GM21367 (cell line): ENCODE results near the gene WDFY1.
"Not testable (repeated sequence)": the region's sequence is repeated elsewhere in the genome, so short reads cannot be mapped to it uniquely, and the experiment has no call there.

Experiments
- ATAC-seq: cut with Tn5 transposase; IDR thresholded peaks from one replicate; pipeline ENCODE4 v1.9.1; 2021; ENCODE audit not compliant: unreplicated experiment

The WDFY1 gene

DNA sequence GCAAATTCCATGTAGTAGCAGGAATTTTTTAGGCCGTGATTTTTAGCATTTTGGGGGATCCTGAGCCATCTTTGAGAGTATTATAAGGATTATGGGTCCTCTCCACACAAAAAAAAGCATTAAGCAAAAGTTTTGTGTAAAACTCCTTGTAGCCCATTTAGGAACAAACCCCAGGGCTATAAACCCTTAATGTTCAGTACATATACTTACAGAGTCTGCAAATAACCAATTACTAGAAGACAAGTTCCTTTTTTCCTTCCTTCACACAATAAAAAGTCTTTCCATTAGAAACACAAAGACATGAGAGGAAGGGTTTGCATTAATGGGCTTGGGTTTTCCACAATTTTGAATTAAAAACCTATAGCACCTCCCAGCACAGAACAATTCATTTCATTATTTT, 44.6 kb downstream of the WDFY1 start:
- no peak for ATAC-seq

DNA sequence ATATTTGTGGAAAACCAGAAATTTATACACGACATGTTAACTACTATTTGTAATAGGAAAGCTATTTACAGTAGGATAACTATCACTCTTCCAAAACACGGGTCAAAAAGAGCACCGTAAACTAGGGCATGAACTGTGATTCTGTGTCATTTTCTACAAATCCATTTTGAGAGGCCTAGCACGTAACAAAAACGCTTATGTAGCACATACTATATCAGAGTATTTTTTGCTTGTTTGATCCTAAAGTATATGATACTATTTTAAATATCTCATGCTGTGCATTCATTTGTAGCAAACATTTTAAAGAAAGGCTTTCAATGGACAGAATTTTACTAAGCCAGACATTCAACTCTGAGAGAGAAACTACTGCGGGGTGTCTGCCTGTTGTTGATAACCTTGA, 45.1 kb downstream of the WDFY1 start:
- no peak for ATAC-seq

DNA sequence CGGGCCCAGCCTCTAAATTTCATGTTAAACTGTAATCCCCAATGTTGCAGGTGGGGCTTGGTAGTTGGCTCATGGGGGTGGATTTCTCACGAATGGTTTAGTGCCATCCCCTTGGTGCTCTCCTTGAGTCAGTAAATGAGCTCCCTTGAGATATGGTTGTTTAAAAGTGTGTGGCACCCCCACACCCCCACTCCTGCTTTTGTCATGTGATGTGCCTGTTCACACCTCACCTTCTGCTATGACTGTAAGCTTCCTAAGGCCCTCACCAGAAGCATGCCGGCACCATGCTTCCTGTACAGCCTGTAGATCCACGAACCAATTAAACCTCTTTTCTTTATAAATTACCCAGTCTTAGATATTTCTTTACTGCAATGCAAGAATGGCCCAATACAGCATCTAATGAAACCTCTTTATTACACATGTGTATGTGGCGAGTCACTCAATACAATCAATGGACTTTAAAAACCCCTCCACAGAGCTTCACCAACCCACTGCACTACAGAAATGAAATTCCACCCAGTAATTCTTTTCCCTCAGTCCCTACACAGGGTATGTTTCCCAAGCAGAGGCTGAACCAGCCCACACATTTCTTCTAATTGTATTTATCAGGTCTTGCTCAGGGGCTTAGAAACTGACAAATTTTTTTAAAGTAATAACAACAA, 47.3 kb downstream of the WDFY1 start:
- ATAC-seq, result no peak

DNA sequence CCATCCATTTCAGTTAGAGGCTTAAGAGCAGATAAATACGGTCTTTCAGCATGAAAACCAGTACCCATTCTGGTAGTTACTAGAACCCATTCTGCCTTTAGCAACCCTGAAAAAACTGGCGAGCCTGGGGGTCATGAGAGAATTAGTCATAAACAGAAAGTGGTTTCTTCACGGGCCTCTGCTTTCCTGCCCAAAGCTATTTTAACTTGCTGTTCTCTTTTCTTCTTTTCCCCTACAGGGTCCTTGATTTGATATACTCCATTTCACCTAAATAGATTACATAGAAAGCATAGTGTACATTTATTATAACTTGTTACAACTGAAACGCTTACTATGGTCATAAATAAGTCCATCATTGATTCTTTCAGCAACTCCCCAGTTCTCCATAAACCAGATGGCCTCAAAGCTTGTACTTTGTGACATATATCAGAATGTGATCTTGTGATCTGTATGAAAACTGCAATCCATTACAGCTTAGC, 48.3 kb downstream of the WDFY1 start:
- peak; percentile 61 for ATAC-seq

DNA sequence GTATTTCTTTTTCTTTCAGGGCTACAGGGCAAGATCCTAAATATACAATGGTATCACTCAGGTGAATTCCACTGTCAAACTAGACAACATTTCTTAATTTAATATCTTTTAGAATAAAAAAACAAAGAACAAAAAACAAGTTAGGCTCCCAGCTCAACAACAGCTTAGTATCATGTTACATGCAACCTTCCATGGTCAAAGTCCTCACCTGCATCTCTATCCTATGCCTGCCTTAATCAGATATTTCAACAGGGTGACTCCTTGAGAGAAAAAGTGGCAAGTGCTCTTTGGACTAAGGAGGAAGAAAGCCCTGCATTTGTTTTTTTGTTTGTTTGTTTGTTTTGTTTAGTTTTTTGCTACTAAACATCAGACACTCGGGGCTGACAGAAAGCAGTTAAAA, 50.2 kb downstream of the WDFY1 start:
- ATAC-seq, result no peak

DNA sequence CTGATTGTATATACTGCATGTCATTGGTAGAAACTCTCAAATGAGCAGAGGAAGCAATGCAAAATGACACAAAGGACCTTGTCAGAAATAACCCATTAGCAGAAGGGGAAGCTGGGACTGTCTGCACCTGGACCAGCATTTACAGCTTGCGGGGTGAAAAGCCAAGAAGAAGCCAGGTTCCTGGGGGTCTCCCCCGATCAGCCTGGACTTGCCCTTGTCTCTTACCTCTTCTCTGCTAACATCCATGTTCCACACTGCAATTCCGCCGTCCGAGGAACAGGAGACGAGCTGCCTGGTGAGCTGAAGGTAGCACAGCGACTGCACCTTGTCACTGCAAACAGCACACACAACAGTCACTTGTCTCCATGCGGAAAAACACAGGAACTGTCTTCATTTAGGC, 51.1 kb downstream of the WDFY1 start:
- no peak for ATAC-seq

DNA sequence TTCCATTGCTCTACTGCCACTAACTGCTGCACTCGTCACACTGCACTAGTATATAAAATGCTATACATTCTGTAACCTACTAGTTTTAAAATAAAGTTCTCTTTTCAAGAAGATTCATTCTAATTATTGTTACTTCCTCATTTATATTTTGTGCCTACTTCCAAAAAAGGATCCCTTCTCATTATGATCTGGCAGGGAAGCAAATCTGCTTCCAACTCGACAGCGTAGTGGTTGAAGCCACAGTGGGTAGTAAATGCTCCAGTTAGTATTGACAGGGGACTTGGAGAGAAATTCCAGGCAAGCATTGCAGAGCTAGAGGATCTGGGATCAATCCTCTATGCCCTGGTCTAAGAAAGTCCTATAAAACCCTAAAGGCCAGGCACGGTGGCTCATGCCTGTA, 54.4 kb downstream of the WDFY1 start:
- no peak for ATAC-seq

DNA sequence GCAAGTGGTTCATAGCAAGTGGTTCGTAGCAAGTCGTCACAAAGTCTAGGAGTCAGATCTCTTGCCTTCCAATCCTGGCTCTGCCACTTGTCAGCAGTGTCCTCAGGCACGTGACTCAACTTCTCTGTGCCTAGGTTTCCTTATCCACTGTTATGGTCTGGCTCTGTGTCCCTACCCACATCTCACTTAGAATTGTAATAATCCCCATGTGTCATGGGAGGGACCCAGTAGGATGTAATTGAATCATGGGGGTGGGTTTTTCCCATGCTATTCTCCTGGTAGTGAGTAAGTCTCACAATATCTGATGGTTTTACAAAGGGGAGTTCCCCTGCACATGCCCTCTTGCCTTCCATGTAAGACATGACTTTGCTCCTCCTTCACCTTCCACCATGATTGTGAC, 55.9 kb downstream of the WDFY1 start:
- no peak for ATAC-seq

DNA sequence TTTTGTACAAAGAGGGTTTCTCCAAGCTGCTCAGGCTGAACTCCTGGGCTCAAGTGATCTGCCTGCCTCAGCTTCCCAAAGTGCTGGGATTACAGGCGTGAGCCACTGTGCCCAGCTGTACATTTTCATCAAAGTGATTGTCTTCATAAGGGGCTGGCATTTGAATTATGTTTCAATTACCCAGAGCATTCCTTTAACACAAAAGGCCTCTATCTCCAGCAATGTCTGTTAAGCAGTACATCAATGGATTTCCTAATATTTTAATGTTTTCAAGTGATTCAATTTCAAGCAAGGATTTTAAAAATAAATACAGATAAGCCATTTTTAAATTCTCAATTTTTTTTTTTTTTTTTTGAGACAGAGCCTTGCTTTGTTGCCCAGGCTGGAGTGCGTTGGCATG, 56.9 kb downstream of the WDFY1 start:
- no peak for ATAC-seq

DNA sequence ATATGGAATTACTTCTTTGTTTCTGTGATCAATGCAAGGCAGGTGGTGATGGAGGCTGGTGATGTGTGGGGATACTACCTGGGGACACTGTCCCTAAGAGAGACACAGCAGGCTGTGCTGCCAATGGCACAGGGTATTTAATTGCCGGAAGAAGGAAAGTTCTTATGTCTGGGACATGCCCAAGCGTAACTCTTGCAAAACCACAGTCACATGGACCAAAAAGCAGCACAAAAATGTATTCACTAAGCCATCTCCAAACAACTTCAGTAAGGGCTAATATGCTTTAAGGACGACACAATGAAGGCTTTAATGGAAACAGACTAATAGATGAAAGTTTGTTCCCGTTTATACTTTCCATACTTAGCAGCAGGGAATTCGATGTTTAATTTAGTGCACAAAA, 58.0 kb downstream of the WDFY1 start:
- ATAC-seq, result no peak

DNA sequence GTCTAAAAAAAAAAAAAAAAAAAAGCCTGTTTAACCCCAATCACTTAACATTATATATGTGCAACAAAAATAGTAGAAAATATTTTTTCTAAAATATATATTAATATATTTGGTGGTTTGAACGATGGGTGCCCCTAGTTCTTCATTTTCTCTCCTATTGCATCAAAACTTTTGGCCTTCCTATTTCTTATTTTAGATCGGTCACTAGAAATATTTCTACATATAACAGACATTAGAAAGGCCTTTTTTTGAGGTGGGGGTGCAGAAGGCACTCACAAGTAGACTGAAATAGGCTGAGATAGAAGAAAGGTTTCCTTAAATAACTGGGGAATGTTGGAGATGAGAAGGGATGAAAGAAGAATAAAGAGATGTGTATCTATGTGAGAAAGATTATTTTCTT, 58.4 kb downstream of the WDFY1 start:
- no peak for ATAC-seq

DNA sequence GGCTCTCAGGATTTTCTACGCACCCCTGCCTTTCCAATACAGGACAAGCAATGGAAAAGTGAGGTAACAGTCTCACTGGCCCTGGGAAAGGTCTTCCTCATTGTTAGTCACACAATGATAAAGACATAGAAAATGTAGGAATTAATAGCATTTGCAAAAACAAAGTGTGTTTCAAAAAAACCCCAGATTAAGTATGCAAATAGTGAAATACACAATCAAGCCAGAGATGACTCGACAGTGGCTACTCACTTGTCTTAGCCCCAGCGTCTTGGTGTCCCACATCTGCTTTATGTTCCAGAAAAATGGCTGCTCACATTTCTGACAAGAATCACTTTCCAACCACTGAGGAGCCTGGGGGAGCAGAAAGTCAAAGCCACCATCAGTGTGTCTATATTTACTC, 60.7 kb downstream of the WDFY1 start:
- peak; percentile 75 for ATAC-seq

DNA sequence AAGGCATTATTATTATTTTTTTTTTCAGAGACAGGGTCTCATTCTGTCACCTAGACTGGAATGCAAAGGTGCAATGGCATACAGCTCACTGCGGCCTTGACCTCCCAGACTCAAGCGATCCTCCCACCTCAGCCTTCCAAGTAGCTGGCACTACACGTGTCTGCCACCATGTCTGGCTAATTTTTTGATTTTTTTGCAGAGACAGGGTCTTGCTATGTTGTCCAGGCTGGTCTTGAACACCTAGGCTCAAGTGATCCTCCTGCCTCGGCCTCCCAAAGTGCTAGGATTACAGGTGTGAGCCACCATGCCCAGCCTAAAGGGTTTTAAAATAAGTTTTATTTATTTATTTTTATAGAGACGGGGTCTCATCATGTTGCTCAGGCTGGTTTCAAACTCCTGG, 62.4 kb downstream of the WDFY1 start:
- no peak for ATAC-seq

DNA sequence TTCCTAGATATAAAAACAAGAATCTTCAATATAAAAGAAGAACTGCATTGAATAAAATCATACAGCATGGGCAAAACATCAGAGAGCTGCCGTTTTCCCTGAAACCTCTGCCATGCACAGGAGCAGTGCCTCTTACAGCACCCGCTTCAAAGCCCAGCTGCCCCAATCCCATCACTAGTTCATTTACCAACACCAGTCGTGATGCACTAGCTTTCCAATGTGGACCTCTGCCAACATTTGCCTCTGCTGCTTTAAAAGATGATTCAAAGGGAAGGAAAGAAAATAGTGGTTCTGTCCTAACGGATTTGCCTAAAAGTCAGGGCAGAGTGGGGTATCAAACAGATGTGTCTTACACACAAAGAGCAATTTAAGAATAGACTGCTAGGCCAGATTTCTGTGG, 64.3 kb downstream of the WDFY1 start:
- ATAC-seq, result no peak

DNA sequence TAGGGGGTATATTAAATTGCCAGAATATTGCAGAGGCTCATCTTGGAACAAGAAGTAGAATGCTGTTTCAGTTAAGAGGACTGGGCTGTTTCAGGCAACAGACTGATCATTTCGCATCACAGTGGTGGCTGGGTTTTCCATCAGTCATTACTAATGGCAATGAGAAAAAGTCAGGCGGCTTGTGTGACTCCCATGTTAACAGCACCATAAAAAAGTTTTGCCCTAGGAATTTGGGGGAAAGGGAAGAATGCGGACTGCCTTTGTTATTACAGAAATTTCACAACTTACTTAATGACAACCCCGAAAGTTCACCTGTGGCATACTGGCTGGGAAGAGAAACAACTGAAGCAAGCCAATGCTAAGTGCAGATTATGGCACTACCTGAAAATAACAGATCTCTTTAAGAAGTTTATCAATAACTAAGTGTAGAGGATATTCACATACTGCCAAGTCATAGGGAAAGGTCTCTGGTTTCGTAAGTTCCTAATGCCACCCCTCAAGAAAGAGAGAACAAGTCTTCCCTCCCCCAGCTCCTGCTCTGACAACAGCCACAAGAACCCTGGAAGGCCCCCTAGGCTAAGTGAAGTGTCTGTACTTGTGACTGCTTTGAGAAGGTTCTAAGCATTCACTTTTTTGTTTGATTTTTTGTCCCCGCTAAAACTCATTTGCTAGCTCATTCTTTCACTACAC, 67.3 kb downstream of the WDFY1 start:
- ATAC-seq, result no peak

DNA sequence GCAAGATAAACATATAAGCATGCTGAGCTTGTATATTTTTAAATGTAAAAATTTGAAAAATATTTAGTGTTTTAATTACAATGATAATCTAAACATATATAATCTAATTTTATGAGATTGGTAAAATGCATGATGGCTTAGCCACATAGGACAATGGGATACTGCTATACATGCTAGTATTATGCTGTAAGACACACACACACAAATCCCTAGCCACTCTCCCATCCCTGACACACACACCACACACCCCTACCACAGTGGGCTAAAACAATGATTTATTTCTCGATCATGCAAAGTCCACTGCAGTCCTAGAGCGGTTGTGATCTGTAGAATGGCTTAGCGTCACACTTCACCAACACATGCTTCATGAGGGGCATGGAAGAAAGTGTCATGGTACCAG, 71.5 kb downstream of the WDFY1 start:
- no peak for ATAC-seq

DNA sequence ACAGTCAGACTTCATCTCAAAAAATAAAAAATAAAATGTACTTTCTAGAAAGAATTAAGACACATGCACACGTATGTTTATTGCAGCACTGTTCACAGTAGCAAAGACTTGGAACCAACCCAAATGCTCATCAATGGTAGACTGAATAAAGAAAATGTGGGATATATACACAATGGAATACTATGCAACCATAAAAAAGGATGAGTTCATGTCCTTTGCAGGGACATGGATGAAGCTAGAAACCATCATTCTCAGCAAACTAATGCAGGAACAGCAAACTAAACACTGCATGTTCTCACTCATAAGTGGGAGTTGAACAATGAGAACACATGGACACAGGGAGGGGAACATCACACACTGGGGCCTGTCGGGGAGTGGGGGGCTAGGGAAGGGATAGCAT, 72.4 kb downstream of the WDFY1 start:
- not testable (repeated sequence) for ATAC-seq

DNA sequence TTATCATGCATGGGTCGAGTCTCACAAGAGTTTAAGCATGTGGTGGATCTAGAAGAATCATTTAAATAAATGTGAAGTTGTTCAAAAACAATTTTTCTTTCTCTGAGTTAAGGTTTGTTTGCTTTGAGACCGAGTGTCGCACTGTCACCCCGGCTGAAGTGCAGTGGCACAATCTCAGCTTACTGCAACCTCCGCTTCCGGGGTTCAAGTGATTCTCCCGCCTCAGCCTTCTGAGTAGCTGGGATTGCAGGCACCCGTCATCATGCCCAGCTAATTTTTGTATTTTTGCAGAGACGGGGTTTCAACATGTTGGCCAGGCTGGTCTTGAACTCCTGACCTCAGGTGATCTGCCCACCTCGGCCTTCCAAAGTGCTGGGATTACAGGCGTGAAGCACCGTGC, 73.5 kb downstream of the WDFY1 start:
- not testable (repeated sequence) for ATAC-seq

DNA sequence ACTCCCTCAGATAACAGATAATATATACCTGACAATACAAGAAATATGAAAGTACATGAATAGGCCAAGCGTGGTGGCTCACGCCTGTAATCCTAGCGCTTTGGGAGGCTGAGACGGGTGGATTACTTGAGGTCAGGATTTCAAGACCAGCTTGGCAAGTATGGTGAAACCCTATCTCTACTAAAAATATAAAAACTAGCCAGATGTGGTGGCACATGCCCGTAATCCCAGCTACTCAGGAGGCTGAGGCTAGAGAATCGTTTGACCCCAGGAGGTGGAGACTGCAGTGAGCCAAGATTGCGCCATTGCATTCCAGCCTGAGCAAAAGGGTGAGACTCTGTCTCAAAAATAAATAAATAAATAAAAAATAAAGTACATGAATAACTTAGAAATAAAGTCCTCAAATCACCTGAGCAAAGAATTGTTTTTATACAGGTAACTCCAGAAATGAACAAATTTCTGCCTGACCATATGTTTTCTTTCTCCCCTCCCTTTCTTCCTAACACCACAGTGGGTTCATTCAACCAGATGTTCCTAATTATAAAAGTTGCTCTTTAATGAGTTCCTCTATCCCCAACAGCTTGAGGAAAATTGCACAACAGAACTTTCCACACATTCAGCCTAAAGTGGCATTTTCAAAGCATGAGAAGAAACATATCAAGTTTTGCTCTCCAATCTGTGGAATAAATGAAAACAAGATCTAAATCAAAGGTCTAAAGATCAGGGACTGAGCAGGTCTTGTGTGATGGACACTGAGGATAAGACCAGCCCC, 74.1 kb downstream of the WDFY1 start:
- ATAC-seq, result no peak

DNA sequence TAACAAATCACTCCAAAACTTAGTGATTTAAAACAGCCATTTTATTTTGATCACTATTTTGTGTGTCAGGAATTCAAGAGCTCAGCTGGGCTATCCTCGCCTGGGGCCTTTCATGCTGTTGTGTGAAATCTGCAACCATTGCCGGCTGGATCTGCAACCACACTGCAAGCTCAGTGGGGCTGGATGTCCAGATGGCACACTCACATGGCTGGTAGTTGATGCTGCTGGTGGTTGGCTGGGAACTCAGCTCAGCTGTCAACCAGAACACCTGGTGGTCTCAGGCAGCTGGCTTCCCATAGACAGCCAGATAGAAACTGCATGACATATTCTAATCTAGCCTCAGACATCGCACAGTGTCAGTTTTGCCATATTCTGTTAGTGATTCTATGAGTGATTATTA, 77.1 kb downstream of the WDFY1 start:
- peak; percentile 71 for ATAC-seq

DNA sequence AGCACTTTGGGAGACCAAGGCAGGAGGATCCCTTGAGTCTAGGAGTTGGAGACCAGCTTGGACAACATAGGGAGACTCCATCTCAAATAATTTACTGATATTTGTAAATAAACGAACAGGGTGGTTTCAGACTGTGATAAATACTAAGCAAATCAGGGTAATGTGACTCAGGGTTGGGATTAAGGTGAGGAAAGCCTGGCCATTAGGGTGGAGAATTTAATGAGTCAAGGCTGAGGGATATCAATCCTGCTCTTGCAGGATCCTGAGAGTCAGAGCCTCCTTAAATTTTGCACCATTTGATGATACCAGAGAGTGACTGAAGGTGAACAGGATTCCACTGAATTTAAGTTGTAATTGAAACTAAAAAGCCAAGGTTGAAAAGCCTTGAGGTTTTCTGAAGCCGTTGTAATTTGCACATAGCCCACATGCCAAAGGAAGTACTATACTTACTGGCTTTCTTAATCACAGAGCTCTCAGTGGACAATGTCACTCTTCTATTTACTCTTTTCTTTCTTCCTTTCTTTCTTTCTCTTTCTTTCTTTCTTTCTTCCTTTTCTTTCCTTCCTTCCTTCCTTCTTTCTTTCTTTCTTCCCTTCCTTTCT, 79.1 kb downstream of the WDFY1 start:
- peak; percentile 42 for ATAC-seq

DNA sequence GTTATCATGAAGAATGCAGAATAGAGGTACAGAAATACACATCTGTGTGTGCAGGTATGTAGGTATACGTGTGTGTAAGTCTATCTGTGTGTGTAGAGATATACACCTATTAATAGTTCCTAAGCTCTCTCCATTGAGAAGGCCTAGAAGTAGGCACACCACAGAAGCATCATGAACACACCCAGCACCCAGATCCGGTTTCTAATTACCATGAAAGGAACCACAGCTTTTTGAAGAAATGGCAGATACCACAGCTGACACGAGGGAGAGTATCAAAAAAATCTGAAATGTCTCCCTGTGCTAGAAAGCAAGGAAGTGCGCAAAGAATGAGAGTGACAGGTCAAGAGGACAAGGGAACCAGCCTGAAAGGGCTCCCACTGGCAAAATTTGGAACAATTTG, 80.0 kb downstream of the WDFY1 start:
- no peak for ATAC-seq
